Fibroblast of upper back skin (primary cell): ENCODE data around the gene UMAD1.
A peak's percentile ranks its signal among the peaks of the same experiment; 100 is the strongest.
"Not testable (repeated sequence)": the region's sequence is repeated elsewhere in the genome, so short reads cannot be mapped to it uniquely, and the experiment has no call there.

ENCODE experiments used
- DNase-seq: peaks from one replicate; pipeline ENCODE4 v3.0.0-alpha.2; 2013

Gene UMAD1

DNA sequence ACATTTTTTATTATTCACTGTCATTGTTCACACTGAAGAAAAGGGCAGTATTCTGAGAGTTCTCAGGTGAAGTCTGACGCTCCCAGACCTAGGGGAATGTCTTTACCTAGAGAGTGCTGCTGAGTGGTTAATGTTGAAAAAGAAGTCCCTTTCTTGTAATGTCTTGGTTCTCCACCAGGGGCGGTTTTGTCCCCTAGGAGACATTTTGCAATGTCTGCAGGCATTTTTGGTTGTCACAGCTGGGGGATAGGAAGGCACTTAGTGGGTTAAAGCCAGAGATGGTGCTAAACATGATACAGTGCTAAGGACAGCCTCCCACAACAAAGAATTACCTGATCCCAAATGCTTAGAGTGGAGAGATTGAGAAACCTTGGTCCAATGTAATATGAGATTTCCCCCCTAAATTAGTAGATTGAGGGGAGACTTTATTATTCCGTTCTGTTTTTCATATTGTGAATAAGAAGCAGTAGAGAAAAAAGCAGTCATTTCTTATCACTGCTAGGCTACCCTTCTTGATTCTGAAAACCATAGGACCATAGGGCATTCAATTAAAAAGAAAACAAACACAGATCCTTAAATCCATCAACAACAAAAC, 13.1 kb downstream of the UMAD1 start:
- DNase-seq, result peak; percentile 7

DNA sequence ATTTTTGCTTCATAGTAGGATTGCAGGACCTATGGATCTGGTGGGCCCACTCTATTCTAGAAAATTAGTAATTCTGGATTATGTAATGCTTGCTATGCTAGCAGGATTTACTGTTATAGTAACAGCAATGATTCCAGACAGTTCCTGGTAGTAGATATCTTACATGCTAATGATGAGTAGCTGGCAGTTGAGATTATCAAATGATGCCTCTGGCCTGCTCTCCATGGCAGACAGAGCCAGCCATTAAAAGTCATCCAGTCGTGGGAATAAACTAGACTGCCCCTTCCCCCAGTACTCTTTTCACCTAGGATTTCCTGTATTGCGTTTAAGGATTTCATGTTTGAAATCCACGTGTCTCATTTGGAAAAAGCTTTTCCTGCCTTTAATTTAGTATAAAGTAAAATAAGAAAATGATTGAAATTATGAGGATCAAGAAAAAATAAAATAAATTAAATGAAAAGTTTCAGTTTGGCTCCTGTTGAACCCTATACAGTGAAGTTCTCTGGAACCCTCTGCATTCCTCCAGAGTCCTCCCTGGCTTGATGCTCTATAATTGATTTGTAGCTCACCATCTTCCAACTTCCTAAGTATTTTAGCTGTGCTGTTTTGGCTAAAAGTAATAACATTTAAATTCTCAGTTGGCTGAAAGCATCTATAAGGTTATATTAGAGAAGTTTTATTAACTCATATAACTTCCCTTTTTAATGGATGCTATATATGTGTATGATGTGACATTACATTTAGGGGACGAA, 14.6 kb downstream of the UMAD1 start:
- DNase-seq, result no peak

DNA sequence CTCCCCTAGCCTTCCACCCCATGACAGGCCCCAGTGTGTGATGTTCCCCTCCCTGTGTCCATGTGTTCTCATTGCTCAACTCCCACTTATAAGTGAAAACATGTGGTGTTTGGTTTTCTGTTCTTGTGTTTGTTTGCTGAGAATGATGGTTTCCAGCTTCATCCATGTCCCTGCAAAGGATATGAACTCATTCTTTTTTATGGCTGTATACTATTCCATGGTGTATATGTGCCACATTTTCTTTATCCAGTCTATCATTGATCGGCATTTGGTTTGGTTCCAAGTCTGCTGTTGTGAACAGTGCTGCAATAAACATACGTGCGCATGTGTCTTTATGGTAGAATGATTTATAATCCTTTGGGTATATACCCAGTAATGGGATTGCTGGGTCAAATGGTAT, 15.9 kb downstream of the UMAD1 start:
- DNase-seq, result not testable (repeated sequence)

DNA sequence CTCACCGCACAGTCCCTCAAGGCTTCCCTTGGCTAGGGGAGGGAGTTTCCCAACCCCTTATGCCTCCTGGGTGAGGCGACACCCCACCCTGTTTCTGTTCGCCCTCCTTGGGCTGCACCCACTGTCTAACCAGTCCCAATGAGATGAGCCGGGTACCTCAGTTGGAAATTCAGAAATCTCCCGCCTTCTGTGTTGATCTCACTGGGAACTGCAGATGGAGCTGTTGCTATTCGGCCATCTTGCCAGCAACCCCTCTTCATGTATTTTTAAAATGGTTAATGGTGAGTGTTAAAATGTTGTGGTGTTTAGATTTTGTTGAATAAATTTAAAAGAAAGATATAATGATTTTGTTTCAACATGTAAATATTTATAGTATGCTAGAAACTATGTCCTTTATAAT, 22.0 kb downstream of the UMAD1 start:
- no peak for DNase-seq

DNA sequence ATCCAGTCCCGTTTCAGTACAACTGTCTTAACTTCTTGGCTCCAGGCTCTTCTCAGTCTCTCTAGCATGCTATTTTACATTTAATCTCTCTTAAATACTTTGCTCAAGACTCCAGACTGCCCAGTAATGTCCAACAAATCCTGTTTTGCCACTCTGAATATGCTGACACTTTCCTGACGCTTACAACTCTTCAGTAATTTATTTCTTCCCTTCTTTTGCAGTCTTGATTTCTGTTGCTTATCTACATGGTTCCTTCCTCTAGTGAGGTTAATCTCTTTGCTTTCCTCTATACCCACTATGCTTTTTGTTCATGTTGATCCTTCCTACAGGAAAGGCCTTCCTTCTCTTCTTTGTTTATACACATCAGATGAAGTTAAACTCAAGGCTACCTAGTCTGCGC, 23.7 kb downstream of the UMAD1 start:
- DNase-seq, result no peak

DNA sequence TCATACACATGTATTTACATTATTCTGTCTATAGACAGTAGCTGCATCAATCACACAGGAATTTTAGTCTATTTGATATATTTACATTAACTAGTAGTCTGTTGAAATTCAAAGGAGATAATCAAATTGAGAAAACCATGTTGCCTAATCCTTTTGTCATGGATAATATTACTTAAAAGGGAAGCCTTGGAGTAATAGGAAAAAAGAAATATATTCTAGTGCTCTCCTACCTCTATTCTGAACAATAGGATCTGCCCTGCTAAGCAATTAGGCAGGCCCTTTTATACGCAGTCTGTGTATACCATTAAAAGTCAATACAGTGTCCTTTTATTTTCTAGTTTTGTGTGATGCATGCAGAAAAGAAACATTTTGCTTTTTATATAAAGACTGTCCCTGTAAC, 24.5 kb downstream of the UMAD1 start:
- DNase-seq, result no peak

DNA sequence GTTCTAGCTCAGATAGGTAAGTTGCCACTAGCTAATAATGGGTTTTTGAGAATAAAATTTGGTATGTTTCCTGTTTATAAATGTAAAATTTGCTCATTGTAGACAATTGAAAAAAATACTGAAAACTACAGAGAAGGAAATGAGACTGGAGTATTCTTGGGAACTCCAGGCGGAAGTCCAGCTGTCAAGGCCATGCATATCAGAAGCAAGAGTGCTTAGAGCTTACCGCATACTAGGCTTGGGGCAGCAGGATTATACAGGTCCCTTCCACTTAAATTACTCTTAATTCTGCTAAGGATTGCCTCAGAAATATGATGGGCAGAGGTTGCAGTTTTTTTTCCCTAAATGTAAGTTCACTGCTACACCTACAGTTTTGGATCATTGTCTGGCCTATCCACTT, 26.6 kb downstream of the UMAD1 start:
- DNase-seq, result no peak

DNA sequence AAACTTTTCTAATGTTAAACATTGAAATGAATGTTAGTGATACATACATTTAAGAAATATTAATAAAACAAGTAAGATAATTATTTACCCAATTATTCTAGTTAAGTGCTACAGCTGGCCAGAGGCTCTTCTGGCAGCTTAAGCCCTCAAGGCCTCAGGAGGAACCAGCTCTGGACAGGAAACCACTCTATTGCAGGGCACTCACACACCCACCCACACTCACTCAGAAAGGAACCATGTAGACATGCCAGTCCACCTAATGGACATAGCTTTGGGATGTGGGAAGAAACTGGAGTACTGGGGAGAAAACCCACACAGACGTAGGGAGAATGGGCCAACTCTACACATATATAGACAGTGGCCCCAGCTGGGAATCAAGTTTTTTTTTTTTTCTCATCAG, 28.2 kb downstream of the UMAD1 start:
- no peak for DNase-seq

DNA sequence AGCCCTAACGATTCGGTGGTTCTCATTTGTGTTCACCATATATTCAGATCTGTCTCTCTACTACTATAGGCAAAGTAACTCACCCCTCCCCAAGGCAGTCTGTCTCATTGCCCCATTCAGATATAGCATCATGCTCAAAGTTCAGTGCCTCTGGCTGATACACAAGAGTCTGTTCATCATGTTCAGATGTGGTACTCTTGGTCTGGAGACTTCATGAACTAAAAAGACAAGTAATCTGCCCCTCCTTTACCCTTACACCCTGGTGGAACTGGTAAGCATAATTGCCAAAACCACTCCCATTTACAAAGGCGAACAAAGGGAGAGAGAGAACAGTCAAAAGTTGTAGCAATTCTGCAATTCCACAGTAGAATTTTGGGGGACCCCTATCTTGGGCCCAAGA, 29.9 kb downstream of the UMAD1 start:
- no peak for DNase-seq

DNA sequence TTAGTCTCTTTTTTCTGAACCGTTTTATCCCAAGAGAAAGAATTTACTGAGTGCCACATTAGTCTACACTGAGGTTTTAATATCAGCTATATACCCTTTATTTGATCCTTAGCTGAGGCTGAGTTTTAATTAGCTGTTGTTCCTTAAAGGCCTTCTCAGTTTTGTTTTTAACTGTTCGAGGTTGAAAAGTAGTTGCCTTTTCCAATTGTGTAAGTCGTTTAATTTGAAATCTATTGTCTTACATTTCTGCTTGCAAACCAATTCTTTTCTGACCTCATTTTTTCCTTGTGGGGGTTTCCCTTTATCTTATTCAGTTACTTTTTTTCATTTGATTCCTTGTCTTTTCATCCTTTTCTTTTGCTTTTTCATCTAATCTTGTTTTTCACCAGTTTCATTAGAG, 30.8 kb downstream of the UMAD1 start:
- no peak for DNase-seq

DNA sequence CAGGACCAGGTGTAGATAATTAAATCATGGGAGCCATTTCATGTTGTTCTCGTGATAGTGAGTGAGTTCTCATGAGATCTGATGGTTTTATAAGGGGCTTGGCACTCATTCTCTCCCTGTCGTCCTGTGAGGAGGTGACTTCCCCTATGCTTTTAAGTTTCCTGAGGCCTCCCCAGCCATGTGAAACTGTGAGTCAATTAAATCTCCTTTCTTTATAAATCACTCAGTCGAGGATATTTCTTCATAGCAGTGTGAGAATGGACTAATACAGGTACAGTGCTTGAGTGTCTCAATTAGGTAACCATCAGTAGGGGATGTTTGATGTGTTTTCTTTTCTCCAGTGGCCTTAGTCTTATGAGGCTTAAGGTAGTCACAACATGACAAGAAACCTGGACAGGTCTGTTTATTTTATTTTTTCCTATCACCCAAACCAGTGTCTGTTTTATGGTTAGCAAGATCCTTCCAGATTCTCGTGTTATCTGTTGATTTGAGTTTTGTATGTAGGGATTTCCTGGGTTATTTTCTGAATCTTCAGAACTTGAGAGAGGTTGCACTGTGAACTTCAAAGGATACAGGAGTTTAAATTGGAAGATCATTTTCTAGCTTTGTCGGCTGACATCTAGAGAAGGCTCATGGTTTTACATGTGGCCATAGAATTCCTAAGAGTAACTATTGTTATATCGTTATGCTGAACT, 32.1 kb downstream of the UMAD1 start:
- DNase-seq, result no peak

DNA sequence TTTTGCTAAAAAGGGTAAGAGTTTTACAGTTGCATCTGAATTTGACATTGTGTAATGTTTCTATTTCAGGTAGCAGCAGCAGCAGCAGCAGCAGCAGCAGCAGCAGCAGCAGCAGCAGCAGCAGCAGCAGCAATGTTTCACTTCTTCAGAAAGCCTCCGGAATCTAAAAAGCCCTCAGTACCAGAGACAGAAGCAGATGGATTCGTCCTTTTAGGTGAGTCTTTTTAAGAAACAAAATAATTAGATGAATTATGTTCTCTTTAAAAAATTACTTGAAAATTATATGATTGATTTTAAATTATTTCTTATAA, 32.6 kb downstream of the UMAD1 start:
- no peak for DNase-seq

DNA sequence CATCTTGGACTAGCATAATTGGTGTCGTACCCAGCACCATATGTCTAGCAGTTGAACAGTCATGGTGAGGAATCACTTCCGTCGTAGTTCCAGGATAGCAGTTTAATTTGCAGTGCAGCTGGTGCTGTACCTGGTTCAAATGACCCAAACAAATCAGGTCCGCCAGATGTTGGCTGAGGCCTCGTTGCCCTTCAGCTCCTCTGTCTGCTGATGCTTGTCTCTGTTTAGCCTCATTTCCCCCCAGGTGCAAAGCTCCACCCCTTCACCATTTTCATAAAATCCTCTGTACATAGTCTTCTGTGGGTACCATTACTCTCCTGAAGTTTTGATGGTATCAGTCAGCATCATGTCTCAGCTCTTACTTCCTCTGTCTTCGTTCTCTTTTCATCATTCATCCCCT, 35.1 kb downstream of the UMAD1 start:
- DNase-seq, result no peak

DNA sequence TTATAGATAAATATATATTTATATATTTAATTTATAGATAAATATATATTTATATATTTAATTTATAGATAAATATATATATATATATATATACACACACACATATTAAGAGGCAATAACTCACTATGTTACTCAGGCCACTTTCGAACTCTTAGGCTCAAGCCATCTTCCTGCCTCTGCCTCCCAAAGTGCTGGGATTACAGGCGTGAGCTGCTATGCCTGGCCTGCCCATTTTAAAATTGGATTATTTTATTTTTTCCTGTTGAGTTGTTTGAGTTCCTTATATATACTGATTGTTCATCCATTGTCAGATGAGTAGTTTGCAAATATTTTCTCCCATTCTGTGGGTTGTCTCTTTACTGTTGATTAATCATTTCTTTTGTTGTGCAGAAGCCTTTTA, 39.1 kb downstream of the UMAD1 start:
- not testable (repeated sequence) for DNase-seq

DNA sequence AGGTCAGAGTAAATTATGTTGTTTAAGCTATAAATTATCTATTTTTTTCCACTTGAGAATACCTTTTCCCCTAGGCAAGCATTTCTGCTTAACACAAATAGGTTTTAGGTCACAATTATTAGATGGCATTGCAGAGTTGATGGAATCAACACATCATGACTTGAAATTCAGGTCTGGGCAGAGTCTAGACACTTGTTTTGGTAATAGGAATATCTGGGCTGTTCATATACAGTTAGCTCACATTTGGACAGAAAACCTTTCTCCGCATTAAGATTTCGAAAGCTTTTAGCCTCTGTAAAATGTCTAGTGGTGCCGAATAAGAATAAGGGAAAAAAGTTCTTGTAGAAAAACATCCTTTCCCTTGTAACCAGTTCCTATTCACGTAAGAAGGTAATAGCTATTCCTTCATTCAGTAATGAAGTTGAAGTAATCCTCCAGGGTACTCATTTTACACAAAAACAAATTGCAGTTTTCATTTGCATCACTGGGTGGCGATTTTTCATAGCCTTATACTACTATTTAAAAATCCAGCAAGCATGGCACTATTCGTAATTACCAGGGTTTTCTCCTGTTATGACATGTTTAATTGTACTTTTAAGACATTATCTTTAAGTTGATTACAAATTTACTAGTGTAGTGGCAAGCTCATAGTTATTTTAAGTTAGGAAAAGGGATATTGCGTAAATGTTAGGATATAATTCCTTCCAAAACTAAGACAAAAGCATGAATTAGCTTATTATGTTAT, 40.8 kb downstream of the UMAD1 start:
- peak; percentile 55 for DNase-seq

DNA sequence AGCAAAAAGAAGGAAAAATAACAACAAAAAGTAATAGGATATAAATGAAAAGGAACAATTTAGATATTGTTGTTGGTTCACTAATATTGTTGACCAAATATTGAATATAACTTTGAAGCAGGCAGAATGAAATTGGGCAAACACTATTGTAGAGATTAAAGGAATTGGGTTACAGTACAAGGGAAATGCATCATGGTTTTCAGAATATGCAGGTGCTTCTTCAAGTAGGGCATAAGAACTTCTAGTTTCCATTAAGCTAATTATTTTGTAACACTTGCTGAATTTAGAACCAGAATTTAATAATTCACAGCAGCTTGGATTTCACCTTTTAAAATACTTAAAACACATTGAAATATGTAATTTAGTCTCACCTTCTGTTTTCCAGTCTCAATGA, 41.4 kb downstream of the UMAD1 start:
- no peak for DNase-seq

DNA sequence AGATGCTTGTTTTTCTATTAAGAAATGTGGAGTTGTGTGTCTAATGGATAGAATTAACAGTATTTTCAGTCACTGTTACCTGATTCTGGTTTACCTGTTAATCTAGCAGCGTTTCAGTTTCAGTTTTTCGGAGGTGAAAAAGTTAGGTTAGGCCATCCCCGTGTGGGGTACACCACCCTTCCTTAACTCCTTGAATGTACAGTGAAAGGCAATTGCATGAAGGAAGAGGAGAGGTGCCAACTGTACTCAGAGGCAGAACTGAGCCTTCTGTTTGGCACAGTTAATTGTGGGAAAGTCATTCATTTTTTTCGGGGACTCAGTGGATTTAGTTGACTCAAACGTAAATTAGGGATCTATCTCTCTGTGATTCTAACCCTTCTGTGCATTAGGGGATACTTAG, 42.3 kb downstream of the UMAD1 start:
- no peak for DNase-seq

DNA sequence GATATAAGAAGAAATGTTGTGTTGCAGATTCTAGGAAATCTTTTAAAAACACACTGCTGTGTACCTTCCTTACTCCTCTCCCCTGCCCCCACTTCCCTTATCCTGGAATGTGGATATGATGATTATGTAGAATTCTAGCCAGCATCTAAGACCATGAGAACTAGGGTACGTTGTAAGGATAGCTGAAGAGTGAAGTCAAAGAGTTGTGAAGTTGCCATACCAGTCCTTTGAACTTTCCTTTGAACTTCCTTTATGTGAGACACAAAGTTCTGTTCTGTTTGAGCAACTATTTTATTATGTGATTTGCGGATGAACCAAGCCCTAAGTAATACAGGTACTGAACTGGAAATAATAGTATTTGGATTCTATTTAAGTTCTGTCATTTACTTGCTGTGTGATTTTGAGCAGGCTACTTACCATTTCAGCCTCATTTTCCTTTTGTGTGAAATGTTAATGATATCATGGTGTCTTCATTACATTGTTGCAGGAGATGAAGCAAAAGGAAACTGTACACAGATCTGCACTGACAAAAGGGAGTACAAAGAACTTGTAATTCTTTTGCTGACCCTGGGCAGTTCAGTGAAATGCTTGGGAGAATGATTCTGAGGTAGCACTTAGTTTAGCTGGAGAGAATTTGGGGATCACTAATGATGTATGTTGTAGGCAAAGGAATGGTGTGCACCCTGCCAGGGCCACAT, 46.4 kb downstream of the UMAD1 start:
- peak; percentile 14 for DNase-seq

DNA sequence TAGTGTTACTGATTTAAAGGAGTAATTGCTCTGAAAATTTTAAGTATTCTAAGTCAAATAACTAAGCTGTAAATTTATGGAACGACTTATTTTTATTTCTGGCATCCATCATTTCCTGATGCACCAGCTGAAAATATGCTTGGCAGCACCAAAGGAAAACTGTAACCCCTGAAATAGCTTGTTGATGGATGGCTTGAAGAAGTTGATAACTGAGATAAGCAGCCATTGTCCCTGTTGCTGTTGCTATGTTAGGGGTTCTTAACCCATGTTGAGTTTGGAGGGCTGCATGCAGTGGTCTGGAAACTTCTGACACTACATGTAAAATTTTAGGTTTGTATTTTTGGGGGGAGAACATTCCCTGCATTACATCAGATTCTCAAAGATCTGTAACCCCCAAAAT, 47.2 kb downstream of the UMAD1 start:
- no peak for DNase-seq

DNA sequence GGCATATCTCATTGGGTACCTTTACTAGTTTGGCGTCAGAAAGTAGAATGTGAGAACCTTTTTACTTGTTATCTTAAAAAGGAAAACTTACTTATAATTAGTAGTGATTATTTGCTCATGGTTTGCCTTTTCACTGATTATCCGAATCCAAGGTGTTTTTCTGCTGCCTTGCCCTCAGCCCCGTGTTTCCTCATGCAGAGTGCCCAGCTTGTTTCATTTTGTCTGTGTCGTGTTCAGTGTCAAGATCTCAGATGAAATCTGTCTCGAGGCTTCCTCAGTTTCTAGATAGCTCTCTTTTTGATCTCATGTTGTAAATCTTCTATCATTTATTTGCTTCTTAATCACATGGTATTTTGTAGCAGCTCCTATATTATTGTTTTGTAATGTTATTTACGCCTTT, 47.8 kb downstream of the UMAD1 start:
- DNase-seq, result no peak

DNA sequence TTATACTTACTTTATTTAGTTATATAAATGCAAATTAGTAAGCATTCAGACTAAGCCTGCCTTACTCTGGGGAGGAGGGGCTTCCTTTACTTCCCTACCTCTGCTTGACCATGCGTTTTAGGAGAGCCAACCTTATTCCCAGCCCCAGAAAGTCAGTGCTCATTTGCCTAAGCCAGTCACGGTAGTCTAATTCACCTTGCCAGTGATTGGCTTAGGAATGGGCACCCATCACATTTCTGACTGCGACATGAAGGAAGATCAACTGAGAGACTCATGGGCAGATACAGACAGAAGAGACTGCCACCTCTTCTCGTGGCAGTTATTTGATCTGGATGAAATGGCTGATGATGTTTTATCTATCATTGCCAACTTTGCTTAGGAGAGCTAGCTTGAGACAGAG, 48.4 kb downstream of the UMAD1 start:
- no peak for DNase-seq

DNA sequence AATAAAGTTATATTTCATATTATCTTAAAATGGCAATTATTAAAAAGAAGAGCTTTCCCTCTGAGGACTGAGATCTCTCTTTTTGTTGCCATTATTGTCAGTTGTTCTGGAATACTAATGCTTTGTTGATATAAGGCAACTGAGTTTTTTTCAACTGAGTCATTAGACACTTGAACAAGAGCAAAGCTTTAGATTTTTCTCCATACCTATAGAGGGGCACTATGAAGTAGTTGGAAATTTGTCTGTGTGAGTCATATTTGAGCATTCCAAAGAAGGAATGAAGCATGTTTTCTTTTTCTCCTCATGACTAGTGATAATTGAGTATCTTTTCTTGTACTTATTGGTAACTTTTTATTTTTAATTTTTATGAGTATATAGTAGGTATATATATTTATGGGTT, 53.3 kb downstream of the UMAD1 start:
- DNase-seq, result peak; percentile 91

DNA sequence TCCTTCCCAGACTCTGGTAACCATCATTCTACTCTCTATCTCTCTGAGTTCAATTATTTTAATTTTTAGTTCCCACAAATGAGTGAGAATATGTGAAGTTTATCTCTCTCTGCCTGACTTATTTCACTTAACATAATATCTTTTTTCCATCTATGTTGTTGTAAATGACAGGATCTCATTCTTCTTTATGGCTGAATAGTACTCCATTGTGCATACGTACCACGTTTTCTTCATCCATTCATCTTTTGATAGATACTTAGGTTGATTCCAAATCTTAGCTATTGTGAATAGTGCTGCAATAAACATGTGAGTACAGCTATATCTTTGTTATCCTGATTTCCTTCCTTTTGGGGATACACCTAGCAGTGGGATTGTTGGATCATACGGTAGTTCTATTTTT, 54.0 kb downstream of the UMAD1 start:
- DNase-seq, result no peak
